RWPE1 (cell line): Measurements from ENCODE around the gene ZMYM4.

ENCODE experiments used
- CTCF ChIA-PET: fragments of 350-600 bp; sonication (Branson Sonifier 250); formaldehyde crosslinking; extraction: SDS; loops from one replicate; lab custom pipeline; 2021; lab: Yijun Ruan, JAX
- POLR2A ChIA-PET: fragments of 400-600 bp; formaldehyde crosslinking; extraction: SDS; loops from one replicate; lab custom pipeline; 2020; ENCODE audit warnings: antibody characterized with exemption; ENCODE audit not compliant: low non-redundant PET; lab: Yijun Ruan, JAX
- DNase-seq: peaks from one replicate; pipeline ENCODE4 v3.0.0; 2012; ENCODE audit warnings: low spot score
- H3K27ac ChIP-seq: fragments of 450-650 bp; 2 replicates; pipeline ENCODE4 v1.5.1; 2017
- TF ChIP-seq, protein P1 (sequence below): fragments of 450-650 bp; conservative IDR thresholded peaks from 2 replicates; pipeline ENCODE4 v1.5.1; 2017; ENCODE audit warnings: low read depth, mild to moderate bottlenecking

The ZMYM4 gene

DNA sequence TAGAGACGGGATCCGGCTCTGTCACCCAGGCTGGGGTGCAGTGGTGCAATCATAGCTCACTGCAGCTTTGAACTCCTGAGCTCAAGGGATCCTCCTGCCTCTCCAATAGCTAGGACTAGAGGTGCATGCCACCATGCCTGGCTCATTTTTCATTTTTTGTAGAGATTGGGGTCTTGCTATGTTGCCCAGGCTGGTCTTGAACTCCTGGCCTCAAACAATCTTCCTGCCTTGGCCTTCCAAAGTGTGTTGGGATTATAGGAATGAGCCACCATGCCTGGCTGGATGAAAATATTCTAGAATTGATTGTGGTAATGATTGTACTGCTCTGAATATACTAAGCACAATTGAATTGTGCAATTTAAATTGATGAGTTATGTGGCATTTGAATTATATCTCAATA, 21.9 kb downstream of the ZMYM4 start:
- DNase-seq, result no peak
- no peak overlapping the region for H3K27ac ChIP-seq
- TF ChIP-seq, protein P1, sequence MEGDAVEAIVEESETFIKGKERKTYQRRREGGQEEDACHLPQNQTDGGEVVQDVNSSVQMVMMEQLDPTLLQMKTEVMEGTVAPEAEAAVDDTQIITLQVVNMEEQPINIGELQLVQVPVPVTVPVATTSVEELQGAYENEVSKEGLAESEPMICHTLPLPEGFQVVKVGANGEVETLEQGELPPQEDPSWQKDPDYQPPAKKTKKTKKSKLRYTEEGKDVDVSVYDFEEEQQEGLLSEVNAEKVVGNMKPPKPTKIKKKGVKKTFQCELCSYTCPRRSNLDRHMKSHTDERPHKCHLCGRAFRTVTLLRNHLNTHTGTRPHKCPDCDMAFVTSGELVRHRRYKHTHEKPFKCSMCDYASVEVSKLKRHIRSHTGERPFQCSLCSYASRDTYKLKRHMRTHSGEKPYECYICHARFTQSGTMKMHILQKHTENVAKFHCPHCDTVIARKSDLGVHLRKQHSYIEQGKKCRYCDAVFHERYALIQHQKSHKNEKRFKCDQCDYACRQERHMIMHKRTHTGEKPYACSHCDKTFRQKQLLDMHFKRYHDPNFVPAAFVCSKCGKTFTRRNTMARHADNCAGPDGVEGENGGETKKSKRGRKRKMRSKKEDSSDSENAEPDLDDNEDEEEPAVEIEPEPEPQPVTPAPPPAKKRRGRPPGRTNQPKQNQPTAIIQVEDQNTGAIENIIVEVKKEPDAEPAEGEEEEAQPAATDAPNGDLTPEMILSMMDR, result no peak
- POLR2A ChIA-PET, result no interaction called here
- CTCF ChIA-PET, result no interaction called here

DNA sequence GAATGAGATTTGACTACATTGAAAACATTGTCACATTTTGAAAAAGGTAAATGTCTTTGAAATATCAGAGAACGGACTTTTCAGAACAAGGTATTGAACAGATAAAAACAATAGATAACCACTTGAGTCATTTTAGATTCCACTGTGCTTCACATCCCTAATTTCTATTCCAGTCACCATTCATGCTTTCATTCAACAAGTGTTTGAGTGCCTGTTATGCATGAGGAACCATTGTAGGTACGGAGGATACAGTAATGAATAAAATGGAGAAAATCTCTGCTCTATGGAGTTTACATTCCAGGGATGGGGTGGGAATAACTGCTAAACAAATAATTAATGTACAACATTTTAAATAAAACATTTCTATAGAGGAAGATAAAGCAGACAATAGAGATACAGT, 26.3 kb downstream of the ZMYM4 start:
- ChIA-PET POLR2A (no interaction called here), CTCF (no interaction called here)
- no peak overlapping the region for H3K27ac ChIP-seq
- TF ChIP-seq, protein P1, result no peak
- DNase-seq, result no peak

DNA sequence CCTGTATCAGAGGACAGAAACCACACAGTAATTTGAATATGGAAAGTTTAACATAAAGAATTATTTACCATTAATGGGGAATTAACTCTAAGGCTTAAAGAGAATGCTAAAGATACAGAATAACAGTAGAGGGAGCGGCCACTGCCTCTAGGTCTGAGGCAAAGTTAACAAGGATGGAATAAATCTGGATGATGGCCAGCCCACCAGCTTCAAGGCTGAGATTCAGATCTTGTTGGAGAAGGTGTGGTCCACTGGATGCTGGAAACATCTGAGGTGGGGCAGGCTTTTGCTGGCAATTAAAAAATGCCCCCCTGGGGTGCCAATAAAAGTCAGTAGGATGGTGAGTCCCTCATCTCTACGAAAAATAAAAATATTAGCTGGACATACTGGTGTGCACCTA, 29.4 kb downstream of the ZMYM4 start:
- CTCF ChIA-PET, result interaction anchor here (0.5 kb wide), 1 partner anchor 309 kb away, joined by 3 read pairs; no protein-coding TSS in a partner anchor
- peak overlapping the region; percentile 24; the same call in 1 of the 2 replicates for H3K27ac ChIP-seq
- TF ChIP-seq, protein P1, result no peak
- DNase-seq, result no peak
- POLR2A ChIA-PET, result no interaction called here

DNA sequence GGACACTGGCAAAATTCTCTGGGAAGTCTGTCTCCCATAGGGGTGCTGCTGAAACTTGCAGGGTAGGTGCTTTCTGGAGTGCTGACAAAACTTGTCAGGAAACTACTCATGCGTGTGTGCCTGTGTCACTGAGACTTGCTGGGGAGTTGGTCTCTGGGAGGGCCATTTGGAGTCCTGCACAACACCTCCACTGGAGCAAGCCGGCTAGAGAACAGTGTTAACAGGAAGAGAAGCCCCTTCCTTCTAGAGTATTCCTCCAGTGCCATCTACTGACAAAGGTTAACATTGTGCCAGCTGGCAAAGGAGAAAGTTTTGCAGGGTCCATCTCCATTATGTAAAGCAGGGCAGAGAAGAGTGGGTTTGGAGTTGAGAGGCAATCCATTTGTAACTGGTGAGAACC, 30.0 kb downstream of the ZMYM4 start:
- DNase-seq, result peak; percentile 19
- peak overlapping the region; percentile 24; the same call in 1 of the 2 replicates for H3K27ac ChIP-seq

DNA sequence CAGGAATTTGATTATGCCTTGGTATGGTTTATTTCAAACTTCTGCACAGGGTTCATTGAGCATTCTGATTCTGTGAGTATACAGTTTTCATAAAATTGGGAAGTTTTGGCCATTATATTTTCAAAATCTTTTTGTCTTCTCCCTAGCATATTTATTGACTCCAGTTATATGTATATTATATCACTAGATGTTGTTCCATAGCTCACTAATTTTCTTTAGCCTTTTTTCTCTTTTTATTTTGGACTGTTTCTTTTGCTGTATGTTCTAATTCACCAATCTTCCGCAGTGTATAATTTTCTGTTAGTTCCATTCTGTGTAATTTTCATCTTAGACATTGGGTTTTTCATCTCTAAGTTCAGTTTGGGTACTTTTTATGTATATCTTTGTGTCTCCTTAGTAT, 31.9 kb downstream of the ZMYM4 start:
- ChIA-PET POLR2A (no interaction called here), CTCF (no interaction called here)
- TF ChIP-seq, protein P1, result no peak
- H3K27ac ChIP-seq, result no peak overlapping the region
- no peak for DNase-seq

More for the DNA sequence above, 30.0 kb downstream of the ZMYM4 start:
- CTCF ChIA-PET, result interaction anchor here (0.5 kb wide), 1 partner anchor 104 kb away, joined by 3 read pairs; no protein-coding TSS in a partner anchor
- POLR2A ChIA-PET, result no interaction called here
- TF ChIP-seq, protein P1, result peak; percentile 21; the same call in 1 of the 2 replicates

DNA sequence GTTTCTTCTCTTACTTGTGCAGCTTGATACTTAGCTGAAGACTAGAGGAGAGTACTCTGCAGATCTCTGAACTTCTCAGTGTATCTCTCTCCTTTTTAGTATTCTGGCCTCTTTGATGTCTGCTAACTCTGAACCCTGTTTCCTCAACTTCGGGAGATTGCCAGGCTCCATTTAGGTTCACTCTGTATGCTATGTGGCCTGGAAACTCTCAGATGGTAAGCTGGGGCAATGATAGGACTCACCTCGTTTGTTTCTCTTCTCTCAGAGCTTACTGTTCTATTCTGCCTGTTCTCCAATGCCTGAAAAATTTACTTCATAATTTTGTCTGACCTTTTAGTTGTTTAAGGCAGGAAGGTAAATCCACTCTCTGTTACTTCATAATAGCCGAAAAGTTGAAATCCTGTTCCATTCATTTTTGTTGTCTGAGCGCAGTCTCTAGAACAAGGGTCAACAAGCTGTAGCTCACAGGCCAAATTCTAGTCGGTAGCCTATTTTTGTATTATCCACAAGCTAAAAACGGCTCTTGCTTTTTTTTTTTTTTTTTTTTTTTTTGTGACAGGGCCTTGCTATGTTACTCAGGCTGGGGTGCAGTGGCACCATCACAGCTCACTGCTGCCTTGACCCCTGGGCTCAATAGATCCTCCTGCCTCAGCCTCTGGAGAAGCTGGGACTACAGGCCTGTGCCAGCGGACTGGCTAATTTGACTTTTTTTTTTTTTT, 33.3 kb downstream of the ZMYM4 start:
- POLR2A ChIA-PET, result interaction anchor here (0.6 kb wide), 2 partner anchors 13 to 112 kb away, joined by 4 to 7 read pairs; no protein-coding TSS in a partner anchor

More for the DNA sequence above, 33.3 kb downstream of the ZMYM4 start:
- CTCF ChIA-PET, result interaction anchor here (0.5 to 0.6 kb wide), 3 partner anchors 99 to 437 kb away, joined by 3 to 5 read pairs (median 3); no protein-coding TSS in a partner anchor
- TF ChIP-seq, protein P1, result no peak
- no peak for DNase-seq
- H3K27ac ChIP-seq, result no peak overlapping the region
